HG03025 (cell line): ENCODE data around the gene TMEM209.
"Not testable (repeated sequence)": the region's sequence is repeated elsewhere in the genome, so short reads cannot be mapped to it uniquely, and the experiment has no call there.

ENCODE experiments used
- ATAC-seq: cut with Tn5 transposase; IDR thresholded peaks from one replicate; pipeline ENCODE4 v1.9.1; 2021; ENCODE audit warnings: mild to moderate bottlenecking, moderate library complexity; ENCODE audit not compliant: unreplicated experiment, low FRiP score

TMEM209 gene

DNA sequence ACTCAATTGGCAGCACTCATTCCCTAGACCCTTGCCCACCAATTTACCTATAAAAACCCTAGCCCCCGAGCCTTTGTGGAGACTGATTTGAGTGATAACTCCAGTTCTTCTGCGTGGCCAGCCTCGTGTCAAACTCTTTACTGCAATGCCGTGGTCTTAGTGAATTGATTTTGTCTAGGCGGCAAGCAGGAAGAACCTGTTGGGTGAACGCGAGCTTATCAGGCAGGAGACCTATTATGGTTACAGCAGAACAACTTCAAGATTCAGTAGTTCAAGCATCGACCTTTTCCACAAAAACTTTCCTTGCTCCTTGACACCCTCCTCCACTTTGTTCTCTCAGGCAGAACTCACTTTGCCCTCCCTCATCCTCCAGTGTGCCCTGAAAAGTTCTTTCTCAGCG is 14.7 kb upstream of the TMEM209 start:
- no peak for ATAC-seq

DNA sequence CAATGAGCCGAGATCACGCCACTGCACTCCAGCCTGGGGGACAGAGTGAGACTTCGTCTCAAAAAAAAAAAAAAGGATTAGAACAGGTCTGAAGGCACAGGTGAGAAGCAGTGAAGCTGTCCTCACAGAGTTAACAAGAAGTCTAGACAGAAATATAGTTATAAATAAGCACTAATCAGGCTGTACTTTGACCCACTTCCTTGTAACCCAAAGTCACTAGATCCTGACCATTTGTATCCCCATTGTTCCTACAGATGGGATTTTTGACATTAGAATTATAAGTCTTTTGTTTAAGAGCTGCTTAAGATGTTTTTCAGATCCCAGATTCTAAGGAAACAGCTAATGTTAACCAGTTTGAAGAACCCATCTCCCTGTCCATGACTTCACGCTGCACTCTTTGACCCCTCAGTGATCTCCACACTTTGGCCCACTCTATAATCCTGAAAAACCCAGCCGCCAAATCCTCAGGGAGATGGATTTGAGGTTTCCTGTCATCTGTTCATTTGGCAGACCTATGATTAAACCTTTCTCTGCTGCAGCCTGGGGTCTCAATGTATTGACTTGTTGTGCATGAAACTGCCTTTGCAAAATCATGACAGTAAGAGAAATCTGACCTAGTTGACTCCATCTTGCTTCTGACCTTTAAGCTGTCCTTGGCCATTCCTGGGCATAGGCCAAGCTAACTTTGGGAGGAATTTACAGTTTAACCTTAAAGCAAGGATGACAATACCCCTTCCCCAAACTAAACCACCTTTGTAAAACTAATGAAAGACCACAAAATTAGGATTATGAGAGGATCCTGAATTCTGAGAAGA is 13.8 kb upstream of the TMEM209 start:
- no peak for ATAC-seq

DNA sequence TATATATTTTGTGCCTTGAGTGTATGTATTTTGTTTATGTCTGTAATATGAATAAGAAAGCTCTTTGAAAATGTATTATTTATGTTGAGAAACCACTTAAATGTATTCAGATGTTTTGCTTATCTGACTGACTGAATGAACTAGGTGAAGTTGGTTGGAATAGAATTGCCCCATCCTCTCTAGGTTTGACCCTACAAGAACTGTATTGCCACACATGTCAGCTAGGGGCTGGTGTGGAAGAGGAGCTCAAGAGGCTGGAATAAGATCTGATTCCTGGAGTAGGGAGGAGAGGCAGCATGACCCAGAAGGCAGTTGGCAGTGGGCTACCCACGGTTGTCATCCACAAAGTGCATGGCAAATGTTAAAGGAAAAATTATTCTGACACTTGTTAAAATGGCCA is 11.5 kb upstream of the TMEM209 start:
- no peak for ATAC-seq

DNA sequence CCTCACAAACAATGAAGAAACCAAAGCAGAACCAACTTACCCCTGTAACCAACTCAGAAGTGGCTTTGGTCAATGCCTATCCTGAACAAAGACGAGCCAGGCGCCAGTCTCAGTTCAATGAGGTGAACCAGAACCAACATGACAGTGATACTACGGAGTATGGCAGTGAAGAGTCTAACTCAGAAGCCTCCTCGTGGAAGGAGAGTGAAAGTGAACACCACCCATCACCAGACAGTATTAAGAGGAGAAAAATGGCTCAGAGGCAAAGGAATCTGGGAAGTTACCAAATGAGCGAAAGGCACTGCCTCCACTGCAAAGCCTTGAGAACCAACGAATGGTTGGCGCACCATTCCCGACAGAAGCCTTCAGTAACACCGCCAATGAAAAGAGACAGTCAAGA is 10.8 kb upstream of the TMEM209 start:
- ATAC-seq: no peak

DNA sequence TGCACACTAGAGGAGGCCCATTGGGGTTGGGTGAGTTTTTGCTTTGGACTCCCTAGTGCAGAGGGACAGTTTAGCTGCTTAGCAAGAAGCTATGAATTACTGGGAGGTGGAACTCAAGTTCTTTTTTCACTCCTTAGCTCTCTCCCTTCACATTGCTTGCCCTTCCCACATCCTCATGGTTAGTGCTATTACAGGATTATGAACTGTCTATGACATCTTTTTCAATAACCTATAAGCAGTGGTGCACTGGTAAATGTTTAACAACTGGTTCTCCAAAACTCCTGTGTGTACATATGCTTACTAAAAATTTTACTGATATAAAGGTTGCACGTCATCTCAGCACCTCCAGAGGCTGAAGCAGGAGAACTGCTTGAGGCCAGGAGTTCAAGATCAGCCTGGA is 8.6 kb upstream of the TMEM209 start:
- ATAC-seq: no peak

DNA sequence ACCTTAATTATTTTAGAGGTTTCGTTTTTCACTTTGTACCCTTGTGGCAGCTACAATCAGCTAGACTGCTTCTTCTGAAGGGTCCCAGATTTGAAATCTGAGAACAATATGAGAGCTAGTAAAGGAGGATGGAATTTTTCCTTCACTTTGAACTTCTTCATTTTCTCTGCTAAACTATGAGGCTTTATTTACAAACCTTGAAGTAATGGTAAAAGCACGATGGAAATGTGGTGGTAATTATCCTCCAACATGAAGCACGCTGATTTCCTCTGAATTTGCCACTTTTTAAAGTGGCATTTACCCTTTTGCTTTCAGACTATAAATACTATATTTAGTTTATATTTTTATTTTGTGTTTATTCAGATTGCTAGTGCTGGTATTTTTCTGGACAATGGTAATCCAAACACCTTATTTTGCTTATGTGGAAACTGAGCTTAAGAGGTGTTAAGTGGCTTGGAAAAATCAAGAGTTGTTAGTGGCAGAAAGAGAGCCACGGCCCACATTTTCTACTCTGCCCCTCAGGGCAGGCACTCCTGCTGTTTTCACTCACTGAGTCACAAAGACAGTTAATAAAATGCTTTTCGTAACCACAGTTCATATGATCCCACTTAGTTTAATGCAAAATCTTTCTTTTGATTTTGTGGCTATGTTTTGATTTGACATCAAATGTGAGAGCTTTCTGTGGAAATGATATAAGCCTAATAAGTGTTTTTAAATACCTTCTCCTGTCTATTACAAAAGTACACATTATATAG is 5.2 kb upstream of the TMEM209 start:
- ATAC-seq: no peak

DNA sequence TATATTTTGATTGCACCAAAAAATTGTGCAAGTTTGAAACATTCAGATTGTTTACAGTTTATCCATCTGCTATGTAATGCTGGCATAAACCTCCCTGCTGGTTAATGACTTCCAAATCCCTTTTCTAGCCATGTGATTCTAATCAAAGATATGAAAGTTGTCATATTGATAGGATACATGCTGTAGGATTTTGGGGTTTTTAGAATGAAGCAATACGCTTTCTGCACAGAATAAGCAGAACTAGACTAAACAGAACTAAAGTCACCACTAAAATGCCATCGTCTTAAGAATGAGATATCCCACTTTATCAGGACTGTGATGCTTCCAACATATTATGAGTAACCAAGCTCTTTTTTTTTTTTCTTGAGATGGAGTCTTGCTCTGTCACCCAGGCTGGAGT is 3.3 kb upstream of the TMEM209 start:
- ATAC-seq: no peak

DNA sequence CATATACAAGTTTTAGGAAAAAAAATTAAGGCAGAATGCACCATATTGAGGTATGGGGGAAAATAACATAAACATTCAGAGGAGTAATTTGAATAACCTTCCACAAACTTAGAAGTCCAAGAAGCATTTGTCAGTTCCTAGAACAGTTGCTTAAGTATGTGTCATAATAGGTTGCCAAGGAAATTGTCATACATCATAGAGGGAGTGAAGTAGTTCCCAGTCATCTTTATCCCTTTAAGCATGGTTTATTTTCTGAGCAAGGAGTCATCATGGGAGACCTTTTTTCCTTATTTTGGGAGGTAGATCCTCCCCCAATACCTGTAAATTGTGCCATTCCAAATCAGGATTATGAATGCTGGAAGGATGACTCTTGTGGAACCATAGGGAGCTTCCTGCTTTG is 2.4 kb upstream of the TMEM209 start, which contains the start of gene SSMEM1:
Gene SSMEM1, plus strand, starts transcription at position 219 of the 400 bp plus-strand sequence. Its CDS starts 51 bp downstream, at position 270.
- ATAC-seq: no peak

DNA sequence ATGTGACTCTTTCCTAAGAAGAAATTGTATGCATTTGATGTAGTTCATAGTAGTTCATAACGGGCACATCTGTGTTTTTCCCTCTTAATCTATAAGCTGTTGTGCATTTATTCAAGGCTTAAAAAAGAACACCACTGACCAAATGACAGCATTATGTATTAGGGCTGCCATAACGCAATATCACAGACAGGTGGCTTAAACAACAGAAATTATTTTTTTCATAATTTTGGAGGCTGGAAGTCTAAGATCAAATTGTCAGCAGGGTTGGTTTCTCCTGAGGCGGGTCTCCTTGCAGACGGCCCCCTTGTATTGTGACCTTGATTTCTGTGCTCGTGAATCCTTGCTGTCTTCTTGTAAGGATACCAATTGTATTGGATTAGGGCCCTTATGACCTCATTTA is 1.8 kb upstream of the TMEM209 start:
- ATAC-seq: no peak

DNA sequence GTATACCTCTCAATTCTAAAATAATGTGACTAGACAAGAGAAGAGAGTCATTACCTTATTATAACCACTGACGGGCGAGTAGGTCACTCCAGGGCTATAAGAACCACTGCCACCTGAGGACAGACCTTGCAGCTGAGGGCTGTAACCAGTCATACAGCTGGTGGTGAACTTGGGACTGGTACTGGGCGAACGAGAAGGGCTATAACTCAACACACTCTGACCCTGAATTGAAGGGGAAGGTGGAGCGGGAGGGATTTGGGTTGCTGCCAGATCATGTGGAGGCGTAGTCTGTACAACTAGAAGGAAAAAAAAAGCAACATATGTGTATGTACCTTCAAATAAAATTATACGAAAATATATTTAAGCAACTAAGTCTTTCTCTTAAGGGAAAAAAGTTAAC is 3.4 kb downstream of the TMEM209 start:
- no peak for ATAC-seq

DNA sequence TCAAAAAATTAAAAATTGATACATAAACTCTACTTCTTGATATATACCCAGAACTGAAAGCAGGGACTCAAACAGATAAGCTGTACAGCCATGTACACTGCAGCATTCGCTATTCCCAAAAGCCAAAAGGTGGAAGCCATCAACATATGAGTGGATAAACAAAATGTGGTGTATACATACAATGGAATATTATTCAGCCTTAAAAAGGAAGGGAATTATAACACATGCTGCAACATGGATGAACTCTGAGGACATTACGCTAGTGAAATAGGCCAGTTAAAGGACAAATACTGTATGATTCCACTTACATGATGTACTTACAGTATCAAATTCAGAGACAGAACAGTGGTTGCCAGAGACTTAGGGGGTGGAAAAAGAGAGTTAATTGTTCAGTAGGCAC is 8.1 kb downstream of the TMEM209 start:
- ATAC-seq: no peak

DNA sequence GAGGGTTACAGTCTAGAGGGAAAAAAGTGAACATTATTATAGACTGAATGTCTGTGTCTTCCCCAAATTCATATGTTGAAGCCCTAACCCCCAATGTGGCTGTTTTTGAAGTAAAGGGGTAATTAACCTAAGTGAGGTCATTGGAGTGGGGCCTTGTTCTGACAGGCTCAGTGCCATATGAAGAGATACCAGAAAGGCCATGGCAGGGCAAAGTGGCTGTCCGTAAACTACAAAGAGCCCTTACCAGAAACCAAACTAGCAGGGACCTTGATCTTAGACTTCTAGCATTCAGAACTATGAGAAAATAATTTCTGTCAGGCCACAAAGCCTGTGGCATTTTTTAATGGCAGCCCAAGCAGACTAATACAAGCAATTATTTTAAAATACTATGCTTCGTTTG is 8.7 kb downstream of the TMEM209 start:
- ATAC-seq: no peak

DNA sequence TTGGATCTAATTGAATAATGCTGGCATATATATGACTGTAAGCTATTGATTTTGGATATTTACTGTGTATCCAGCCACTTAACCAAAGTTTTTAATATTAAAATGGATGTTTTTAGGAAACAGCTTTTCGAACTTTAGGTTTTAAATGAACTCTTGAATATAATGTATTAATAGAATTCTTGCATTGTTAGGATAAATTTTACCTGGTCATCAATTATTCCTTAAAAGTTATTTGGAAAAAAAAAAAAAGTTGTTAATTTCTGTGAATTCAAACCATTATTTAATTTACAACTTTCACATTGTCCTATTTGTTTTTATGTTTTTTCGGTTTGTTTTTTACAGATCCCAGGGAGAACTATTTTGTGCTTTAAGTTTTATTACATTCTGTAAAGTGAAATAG is 9.8 kb downstream of the TMEM209 start:
- no peak for ATAC-seq

DNA sequence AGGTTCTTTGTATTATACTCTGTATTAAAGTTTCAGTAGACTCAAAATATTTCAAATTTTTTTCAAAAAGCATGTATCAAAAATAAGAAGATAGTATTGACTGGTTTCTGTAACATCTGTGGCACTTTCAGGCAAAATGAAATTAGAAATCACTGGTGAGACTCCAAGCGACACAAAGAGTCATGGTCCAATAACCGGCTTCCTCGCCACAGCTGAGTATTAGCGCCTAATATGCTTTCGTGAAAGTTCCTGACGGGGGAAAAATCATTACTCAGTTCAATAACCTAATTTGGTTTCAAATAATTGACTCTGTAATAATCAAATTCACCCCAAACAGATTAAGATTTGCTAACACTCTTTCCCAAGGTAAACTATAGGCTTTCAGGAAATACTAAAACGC is 13.4 kb downstream of the TMEM209 start:
- ATAC-seq: no peak

DNA sequence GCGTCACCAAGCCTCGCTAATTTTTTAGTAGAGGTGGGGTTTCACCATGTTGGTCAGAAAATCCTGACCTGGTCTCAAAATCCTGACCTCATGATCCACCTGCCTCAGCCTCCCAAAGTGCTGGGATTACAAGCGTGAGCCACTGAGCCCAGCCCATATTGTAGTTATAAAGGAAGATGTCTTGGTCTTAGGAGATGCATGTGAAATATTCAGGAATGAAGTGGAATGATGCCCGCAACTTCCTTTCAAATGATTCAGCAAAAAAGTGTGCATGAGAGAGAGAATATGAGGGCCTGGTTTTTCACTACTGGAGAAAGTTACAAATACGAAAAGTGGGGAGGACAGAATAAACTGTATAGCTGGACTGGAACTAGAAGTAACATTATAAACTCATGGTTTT is 15.9 kb downstream of the TMEM209 start:
- no peak for ATAC-seq

DNA sequence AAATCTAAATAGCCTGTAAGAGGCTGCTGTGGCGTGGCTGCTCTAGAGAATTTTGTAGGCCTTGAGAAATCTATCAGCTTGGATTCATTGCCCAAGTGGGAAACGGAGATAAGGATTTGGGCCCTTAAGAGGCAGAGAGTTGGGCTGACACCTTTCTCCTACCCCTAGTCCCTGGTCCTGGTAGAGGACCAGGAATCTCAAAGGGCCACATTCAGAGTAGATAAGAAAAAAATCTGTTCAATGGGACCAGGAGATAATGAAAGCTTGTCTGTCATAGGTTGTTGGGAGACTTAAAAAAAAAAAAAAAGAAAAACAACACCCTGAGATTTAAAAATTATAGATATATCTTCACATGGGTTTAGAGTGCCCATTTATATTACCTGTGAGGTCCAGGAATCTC is 17.8 kb downstream of the TMEM209 start:
- ATAC-seq: no peak

DNA sequence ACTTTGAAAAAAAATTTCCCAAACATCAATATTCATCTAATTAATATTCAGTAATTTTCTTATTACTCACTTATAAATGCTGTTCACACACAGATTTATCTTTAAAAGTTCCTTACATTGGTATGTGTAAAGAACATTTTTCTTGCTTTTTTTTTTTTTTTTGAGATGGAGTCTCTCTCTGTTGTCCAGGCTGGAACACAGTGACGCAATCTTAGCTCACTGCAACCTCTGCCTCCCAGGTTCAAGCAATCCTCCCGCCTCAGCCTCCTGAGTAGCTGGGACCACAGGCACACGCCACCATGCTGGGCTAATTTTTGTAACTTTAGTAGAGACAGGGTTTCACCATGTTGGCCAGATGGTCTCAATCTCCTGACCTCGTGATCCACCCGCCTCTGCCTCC is 20.9 kb downstream of the TMEM209 start:
- ATAC-seq: not testable (repeated sequence)

DNA sequence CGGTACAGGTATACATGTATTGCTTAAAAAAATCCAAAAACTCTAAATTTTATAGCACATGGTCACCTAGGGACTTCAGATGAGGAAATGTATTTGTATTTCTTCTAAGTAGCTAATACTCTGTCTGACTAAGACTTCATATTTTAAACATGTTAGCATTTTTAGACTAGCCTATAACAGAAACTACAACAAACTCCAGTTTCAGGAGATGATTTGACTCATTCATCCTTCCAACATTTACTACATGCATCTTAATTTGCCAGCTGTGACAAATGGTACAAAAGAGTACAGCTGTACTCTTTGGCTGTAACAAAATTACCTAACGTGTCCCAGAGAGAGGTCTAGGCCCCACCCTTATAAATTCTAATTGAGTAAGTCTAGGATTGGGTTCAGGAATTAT is 22.2 kb downstream of the TMEM209 start:
- ATAC-seq: no peak

DNA sequence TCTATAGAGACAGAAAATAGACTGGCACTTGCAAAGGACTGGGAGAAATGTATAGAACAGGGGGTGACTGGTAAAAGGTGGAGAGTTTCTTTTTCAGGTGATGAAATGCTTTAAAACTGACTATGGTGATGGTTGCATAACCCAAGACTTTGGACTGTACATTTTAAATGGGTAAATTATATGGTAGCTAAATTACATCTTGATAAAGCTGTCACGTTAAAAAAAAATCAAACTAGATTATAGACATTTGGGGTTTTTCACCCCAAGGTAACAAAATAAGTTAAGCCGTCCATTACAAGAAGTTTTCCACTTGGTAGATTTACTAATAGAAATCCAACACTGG is 24.0 kb downstream of the TMEM209 start:
- no peak for ATAC-seq

DNA sequence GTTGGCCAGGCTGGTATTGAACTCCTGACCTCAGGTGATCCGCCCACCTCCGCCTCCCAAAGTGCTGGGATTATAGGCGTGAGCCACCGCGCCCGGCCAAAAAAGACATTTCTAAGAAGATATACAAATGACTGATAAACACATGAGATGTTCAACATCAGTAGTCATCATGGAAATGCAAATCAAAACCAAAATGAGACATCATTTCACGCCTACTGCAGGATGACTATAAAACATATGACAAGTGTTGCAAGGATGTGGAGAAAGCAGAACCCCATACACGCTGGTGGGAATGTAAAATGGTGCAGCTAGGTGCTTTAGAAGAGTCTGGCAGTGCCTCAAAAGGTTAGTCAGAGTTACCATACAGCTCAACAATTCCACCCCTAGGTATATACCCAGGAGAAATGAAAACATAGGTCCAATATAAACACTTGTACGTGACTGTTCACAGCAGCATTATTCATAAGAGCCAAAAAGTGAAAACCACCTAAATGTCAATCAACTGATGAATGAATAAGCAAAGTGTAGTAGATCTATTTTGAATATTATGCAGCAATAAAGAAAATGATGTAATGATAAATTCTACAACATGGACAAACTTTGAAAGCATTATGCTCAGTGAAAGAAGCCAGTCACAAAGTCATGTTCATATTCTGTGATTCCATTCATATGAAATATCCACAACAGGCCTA is 24.5 kb downstream of the TMEM209 start:
- ATAC-seq: no peak

DNA sequence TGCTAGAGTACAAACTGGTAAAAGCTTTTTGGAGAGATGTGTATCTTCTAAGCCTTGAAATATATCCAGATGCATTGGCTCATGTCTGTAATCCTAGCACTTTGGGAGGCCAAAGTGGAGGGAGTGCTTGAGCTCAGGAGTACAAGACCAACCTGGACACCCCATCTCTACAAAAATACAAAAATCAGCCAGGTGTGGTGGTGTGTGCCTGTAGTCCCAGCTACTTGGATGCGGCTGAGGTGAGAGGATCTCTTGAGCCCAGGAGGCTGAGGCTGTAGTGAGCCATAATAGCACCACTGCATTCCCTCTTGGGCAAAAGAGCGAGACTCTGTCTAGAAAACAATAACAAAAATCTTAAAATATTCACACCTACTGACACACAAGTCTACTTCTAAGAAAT is 25.6 kb downstream of the TMEM209 start:
- ATAC-seq: no peak

DNA sequence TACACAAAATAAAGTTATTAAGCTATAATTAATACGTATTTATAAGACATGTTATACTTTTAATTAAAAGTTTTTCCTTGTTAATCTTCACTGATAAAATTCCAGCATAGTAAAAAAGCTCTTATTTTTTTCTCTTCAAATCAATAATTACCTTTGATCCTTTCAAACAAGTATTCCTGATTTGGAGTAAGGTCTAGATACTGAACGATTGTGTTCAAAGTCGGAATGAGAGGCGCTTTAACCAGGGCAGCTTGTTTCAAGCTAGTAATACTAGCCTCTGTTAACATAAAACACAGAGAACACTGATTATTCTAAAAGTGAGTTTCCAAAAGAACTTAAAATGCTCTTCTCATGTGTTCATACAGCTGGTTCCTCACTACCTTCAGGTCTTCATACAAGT is 27.0 kb downstream of the TMEM209 start:
- no peak for ATAC-seq
